ENCODE measurements around the gene TNN. TPM values are rescaled to one million over a fixed set of nuclear protein-coding genes. Genes with fewer than 3 reads are reported as not detected.

Gene TNN
- total RNA-seq, 2 donors from 2014 or later: 0.05 to 0.97 TPM

DNA sequence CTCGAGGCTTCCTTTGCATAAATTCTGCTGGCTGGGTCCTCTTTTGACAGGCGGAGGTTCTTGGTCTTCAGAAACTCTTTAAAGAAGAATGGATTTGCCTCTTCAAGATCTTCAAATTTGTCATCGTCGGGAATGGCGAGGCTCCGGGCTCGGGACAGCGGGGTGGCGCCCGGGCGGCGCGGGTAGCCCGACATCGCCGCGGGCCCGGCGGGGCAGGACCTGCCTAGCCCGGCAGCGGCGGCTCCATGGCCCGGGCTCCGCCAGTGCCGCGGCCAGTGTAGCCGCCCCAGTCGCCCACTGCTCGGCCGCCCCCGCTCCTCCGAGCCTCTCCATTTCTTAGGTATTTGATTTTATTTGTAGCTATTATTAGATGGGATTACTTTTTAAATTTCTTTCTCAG is 22.1 kb upstream of the TNN start:
- H3K9me3 ChIP-seq: no peaks in the 10 kb centered on the region
- no peaks in the 10 kb centered on the region for H3K4me1 ChIP-seq (replicated peaks)
- H3K27me3 ChIP-seq (replicated peaks; ENCODE audit: insufficient read depth): no peaks in the 10 kb centered on the region
- TF ChIP-seq CTCF (IDR thresholded peaks at IDR 0.05) (no peak), POLR2AphosphoS5 (IDR thresholded peaks at IDR 0.05) (no peak), POLR2A (IDR thresholded peaks at IDR 0.05) (no peak)
- no peak overlapping the region for H3K27ac ChIP-seq
- intact Hi-C loops (cut with DNase I): no loop called here
- DNase-seq (ENCODE audit: low spot score): no peak
- 98% methylated on average over 32 of the region's 32 CpGs for WGBS
- H3K36me3 ChIP-seq: no peaks in the 10 kb centered on the region
- no peak overlapping the region for H3K4me3 ChIP-seq

GRCh38 chr1:175050992-175051391 is 16.6 kb upstream of the TNN start:
- Histone ChIP-seq H3K9me3 (no peaks in the 10 kb centered on the region), H3K4me3 (no peak overlapping the region), H3K27ac (no peak overlapping the region), H3K27me3 (replicated peaks; ENCODE audit: insufficient read depth) (no peaks in the 10 kb centered on the region), H3K36me3 (no peaks in the 10 kb centered on the region), H3K4me1 (replicated peaks) (no peaks in the 10 kb centered on the region)
- TF ChIP-seq POLR2A (IDR thresholded peaks at IDR 0.05) (no peak), CTCF (IDR thresholded peaks at IDR 0.05) (no peak), POLR2AphosphoS5 (IDR thresholded peaks at IDR 0.05) (no peak)
- 81% methylated on average over 2 of the region's 2 CpGs for WGBS
- intact Hi-C loops (cut with DNase I): no loop called here
- DNase-seq (ENCODE audit: low spot score): no peak

DNA sequence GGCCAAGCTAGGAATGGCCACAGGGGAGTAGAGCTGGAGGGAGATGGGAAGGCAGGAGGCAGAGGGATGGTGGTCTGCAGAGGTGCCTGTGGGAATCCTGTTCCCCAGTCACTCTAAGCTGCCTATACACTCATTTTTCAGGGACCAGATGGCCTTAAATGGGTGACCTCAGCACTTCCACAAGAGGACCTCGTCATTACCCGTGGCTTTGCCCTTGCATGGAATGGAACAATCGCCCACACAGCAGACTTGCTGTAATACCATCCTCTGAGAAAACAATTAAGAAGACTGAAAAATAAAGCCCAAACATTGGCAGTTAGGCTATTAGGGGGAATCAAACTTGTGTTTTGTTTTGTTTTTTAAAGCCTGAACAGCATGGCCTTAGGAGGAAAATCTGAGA is 12.9 kb upstream of the TNN start:
- TF ChIP-seq CTCF (IDR thresholded peaks at IDR 0.05) (no peak), POLR2A (IDR thresholded peaks at IDR 0.05) (no peak), POLR2AphosphoS5 (IDR thresholded peaks at IDR 0.05) (no peak)
- Histone ChIP-seq H3K36me3 (no peaks in the 10 kb centered on the region), H3K9me3 (no peaks in the 10 kb centered on the region), H3K27ac (no peak overlapping the region), H3K4me3 (no peak overlapping the region), H3K4me1 (replicated peaks) (no peaks in the 10 kb centered on the region), H3K27me3 (replicated peaks; ENCODE audit: insufficient read depth) (no peaks in the 10 kb centered on the region)
- intact Hi-C loops (cut with DNase I): no loop called here
- no peak for DNase-seq (ENCODE audit: low spot score)
- 84% methylated on average over 3 of the region's 3 CpGs for WGBS

DNA sequence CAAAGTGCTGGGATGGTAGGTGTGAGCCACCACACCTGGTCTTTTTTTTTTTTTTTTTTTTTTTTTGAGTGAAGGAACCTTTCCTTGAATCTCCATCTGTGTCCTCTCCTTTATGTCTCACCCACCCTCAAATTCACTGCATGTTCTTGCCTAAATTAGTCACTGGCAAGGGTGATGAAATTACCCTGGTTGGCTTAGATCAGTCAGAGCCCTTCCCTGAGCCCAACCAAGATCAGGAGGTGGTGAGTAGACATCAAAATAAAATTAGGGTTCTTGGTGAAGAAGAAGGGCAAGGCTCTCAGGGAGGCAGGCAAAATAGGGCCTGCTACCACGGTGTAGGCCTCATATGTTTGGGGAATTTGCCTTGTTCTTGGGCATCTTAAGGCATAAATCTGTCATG is 5.3 kb upstream of the TNN start:
- TF ChIP-seq POLR2A (IDR thresholded peaks at IDR 0.05): no peak
- no peak for TF ChIP-seq CTCF (IDR thresholded peaks at IDR 0.05)
- DNase-seq (ENCODE audit: low spot score): no peak
- Histone ChIP-seq H3K4me1 (replicated peaks) (no peaks in the 10 kb centered on the region), H3K4me3 (no peak overlapping the region), H3K27ac (no peak overlapping the region), H3K9me3 (no peaks in the 10 kb centered on the region), H3K36me3 (no peaks in the 10 kb centered on the region), H3K27me3 (replicated peaks; ENCODE audit: insufficient read depth) (no peaks in the 10 kb centered on the region)
- intact Hi-C loops (cut with DNase I): no loop called here
- 33% methylated on average over 1 of the region's 1 CpG for WGBS

DNA sequence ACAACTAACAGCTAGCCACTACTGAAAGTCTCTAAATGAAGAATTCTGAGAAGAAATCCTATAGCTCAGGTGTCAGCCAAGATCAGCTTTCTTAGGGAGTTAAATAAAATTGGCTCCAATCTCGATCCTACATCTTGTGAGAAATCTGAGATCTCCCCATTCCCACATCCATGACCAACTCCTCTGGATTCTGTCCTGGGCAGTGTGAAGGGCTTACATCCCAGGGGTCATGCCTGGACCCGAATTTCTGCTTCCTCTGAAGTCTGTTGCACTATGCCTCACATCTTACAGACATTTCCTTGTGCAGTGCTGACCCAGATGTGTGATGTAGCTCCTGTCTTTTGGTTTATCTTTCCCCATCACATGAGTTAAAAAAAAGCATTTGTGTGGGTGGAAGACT is 4.8 kb upstream of the TNN start:
- H3K4me1 ChIP-seq (replicated peaks): no peaks in the 10 kb centered on the region
- no peak overlapping the region for H3K4me3 ChIP-seq
- WGBS: 39% methylated on average over 2 of the region's 2 CpGs
- no peaks in the 10 kb centered on the region for H3K9me3 ChIP-seq
- TF ChIP-seq POLR2AphosphoS5 (IDR thresholded peaks at IDR 0.05) (no peak), CTCF (IDR thresholded peaks at IDR 0.05) (no peak), POLR2A (IDR thresholded peaks at IDR 0.05) (no peak)
- intact Hi-C loops (cut with DNase I): no loop called here
- H3K36me3 ChIP-seq: no peaks in the 10 kb centered on the region
- no peaks in the 10 kb centered on the region for H3K27me3 ChIP-seq (replicated peaks; ENCODE audit: insufficient read depth)
- DNase-seq (ENCODE audit: low spot score): no peak
- no peak overlapping the region for H3K27ac ChIP-seq
